Measurements from ENCODE around the gene TREML2. TPM values are rescaled to one million over a fixed set of nuclear protein-coding genes. Genes with fewer than 3 reads are reported as not detected.

Gene TREML2
- total RNA-seq, 1 donor from 2014 or later = 1.0 TPM

DNA sequence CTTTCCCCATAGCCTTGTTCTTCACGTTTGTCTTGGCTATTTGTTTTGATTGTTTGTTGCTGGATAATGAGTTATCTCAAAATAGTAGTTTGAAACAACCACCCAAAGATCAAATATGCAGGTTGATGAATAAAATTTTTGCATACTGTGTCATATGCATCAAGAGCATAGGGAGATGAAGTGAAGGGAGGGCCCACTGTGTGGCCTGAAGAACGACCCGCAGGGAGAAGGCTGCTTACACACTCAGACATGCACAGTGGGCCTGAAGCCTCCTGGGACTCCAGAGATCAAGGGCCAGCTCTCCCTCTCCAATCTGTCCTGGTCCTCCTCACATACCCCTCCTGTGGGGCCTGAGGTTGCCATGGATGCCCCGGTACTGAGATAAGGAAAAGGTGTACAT, 21.8 kb downstream of the TREML2 start:
- DNase-seq (ENCODE audit: low spot score) = no peak

DNA sequence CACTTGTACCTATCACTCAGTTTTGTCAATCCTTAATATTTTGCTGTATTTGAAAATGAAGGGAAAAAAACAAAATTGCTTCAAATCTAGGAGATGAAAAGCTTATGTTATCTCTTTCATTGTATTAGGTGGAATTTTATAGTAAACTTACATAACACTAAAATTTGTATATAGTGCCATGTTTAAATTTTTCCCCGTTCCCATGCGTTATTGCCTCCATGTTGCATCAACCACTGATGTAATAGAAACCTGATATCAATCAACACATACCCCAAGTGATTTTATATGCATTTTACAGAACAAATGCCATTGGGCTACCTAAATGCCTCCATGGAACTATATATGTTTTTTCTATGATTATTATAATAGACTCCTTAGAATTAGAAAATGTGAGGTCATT, 23.3 kb downstream of the TREML2 start:
- DNase-seq (ENCODE audit: low spot score) = no peak

DNA sequence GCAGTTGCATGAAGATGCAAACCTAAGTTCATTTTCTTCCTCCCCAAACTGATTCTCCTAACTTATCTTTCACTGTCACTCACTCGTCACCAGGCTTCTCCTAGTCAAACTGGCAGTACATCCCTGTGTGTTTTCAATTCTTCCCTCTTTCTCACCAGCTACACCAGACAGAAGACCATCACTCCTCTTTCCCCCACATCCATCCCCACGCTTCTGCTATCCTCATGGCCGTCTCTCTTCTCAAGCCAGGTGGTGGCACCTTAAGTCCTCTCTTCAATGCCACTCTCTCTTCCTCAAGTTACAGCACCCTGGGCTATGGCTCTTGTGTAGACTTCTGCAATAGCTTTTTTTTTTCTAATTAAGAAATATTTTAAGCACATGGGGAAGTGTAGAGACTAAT, 23.7 kb downstream of the TREML2 start:
- no peak for DNase-seq (ENCODE audit: low spot score)

DNA sequence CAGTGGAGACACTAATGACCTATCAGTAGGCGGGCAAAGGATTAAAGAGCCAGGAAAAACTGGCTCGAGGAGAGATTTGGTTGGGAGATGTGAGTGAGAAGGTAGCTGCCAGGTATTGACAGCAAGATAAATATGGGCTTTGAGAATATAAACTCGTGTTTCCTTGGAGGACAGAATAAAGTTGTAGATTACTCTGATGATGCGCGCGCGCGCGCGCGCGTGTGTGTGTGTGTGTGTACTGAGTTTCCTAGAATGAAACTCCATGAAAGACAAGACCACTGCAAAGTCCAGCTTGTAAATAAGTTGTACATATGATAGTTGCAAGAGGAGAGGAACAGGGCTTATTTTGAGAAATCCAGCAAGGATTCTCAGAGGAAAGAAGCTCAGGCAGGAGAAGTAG, 24.8 kb downstream of the TREML2 start:
- DNase-seq (ENCODE audit: low spot score) = no peak

DNA sequence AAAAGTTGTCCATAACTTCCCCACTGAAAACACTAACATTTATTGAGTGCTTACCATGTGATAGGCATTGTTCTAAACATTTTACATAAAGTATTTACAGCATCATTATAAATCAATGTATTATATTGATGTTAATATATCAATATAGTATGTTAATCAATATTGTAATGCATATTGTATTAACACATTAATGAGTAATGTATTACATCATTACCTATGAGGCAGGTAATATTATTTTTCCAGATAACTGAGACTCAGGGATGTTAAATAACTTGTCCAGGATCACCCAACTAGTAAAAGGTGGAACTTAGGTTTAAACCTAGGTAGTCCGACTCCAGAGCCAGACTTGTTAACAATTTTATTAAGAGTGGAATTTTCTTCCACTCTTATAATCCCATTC, 25.9 kb downstream of the TREML2 start:
- DNase-seq (ENCODE audit: low spot score) = no peak

DNA sequence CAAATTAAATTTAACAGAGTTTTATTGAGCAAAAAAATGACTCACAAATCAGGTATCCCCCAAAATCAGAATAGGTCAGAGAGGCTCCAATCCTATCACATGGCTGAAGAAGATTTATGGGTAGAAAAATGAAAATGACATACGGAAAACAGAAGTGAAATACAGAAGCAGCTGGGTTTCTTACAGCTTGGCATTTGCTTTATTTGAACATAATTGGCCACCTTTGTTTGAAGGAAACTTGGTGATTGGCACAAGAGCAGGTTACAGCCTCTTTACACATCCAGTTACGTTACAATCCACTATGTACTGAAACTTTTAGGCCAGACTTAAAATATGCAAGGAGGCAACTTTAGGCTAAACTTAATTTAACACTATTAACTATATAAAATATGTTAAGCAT, 26.3 kb downstream of the TREML2 start:
- no peak for DNase-seq (ENCODE audit: low spot score)

DNA sequence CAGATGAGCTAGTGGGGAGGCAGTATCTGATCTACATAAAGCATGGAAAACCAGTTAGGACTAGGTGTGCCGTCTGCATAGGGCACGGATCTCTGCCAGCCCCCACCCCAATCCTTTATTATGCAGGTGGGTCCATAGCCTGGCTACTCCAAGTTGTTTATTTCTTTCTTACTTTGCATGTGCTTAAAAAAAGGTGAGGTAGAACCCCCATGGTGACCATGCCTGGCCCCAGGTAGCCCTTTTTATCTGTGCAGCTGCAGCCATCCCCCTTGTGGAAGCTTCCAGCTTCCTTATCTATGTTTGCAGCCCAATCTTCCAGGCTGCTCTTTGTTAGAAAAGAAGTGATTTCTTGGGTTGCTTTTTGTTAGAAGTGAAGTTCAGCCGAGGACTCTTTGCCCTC, 29.0 kb downstream of the TREML2 start:
- DNase-seq (ENCODE audit: low spot score) = no peak

DNA sequence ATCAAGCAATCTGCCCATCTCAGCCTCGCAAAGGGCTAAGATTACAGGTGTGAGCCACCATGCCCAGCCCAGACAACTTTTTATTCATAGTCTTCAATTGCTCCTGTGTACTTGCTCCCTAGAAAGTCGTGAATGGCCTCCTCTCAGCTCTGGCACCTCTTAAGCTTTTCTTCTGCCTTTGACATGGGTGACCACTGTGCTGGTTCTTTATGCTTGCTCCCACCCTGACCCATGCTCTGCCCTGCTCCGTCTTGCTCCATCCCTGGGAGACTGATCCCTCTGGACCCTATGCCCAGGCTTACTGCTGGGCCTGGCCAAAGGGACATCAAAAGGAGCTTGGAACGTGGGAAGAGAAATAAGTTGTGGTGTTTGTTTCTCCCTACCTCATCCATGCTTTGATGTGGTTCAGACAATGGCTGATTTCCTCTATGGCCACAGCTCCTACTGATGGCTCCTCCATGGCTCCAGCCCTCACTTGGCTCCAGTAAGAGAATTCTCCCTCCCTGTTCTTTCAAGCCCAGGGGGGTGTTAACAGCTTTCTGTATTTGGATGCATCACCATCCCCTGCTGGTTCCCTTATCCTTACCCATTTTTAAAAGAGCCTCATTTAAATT, 30.3 kb downstream of the TREML2 start:
- no peak for DNase-seq (ENCODE audit: low spot score)

DNA sequence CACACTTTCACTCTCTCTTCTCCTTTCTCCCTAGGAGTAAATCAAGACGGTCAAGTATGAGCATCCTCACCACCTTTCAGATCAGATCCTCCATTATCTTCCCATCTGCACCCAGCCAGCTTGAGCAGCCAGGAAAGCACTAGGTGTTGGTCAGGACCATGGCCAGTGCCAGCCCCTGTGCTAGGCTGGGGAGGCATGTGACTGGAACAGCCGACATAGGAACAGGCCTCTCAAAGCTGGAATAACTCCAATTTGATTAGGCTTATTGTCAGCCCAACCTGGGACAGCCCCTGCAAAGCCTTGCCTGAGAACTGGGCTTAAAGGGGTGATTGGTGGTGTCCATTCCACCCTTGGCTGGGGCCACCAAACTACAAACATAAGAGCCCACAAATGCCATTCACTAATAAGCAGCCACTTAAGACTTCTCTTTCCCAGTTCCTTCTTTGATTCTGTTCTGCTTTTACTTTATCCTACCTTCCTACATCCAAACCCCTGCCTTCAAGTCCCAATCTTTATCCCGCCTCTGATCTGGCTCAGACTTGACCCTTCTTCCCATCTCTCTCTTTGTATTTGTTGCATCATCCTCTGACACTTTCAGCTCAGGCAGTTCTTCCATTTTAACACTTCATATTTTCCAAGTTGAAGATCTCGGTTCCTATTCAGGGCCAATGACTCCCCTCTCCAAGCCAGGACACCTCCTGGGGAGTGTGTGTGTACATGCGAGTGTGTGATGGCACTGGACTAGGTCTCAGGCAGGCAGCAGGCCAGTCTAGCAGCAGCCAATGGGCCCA, 33.6 kb downstream of the TREML2 start:
- DNase-seq (ENCODE audit: low spot score) = no peak

DNA sequence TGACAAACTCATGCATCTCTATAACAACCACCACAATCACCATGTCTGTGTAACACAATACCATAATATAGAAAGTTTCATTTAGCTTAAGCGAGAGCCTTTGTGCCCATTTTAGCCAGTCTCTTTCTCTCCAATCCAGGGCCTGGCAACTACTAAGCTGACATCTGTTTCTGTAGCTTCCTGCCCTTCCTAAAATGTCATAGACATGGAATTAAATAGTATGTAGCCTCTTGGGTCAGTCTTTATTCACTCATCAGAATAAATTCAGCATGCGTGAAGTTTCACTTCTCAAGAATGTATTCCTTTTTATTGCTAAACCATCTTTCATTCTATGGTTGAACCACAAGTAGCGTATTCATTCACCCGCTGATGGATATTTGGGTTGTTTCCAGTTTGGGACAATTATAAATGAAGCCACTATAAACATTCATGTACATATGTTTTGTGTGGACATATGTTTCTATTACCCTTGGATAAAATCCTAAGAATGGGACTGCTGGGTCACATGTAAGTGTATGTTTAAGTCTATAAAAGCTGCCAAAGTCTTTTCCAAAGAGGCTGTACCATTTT, 36.3 kb downstream of the TREML2 start:
- no peak for DNase-seq (ENCODE audit: low spot score)

DNA sequence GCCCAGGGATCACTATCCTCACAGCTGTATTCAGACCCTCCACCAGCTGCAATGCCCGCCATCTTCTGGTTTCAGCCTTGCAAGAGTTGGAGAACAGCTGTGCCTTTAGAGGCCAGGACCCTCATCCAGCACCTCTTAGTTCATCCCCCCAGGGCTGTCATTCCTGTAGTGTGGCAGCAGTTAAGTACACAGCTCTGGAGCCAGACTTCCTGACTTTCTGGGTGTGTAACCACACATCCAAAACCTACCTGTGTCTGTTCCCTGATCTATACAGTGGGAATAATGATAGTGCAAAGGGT, 37.6 kb downstream of the TREML2 start:
- no peak for DNase-seq (ENCODE audit: low spot score)

DNA sequence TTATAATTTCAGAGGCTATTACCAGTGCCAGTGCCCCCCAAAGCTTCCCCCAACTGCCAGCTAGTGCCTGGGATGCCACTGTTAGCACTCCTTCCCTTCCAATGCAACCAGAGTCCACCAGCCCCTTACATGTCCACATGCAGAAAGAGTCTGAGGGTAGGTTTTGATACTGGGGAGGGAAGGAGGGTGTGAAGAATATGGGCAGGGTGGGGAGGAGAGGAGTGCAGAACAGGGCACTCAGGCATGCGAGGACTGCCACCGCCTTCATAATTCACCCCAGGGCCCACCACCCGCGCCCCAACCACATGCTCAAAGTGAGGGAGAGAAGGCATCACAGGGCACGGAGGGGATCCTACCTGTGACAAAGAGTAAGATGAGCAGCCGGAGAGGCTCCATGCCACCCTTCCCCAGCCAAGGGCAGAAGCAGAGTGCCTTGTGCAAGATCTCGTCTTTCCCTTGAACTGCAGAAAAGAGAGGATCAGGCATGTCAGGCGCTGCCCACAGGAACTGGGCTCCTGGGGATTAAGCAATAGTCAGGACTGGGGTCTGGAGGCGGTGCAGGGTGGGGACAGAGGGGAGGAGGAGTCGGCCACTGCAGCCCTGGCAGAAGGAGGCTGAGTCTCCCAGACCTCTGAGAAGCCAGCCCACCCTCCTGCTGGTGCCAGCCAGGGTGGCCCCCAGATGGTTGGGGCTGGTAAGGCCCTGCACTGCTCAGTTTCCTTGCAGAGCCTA, 38.1 kb downstream of the TREML2 start, which contains the start of gene TREM2:
Gene TREM2, minus strand, starts transcription at position 430 of the 732 bp plus-strand sequence. Its CDS starts 34 bp downstream, at position 396.
- DNase-seq (ENCODE audit: low spot score) = no peak

DNA sequence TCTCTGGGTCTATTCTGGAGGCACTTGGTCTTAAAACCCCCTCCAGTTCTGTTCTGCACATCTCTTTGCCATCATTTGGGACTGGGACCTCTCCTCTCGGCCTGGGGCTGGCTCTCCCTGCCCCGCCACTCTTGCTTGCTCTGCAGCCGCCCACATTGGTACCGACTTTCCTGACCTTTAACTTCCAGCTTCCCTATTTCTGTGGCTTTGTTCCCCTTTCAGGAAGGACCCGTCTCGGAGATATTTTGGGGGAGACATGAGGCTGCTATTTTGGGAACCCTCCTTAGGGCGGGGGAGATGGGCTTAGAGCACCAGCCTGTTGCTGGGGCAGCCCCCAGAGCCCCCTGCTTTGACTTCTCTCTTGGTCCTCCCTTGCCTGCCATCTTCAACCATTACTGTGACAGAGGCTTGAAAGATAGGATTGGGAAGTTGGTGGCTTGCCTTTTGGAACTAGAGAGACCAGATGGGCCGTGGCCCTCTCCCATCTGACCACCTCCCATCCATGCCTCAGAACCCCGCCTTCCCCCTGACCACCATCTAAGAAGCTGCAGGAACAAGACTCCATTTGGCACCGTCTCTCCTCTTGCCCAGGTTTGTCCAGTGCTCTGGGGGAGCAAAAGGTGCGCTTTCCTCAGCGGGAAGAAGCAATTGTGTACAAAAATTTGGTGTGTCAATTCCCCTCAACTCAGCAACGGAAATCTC, 38.9 kb downstream of the TREML2 start:
- no peak for DNase-seq (ENCODE audit: low spot score)

DNA sequence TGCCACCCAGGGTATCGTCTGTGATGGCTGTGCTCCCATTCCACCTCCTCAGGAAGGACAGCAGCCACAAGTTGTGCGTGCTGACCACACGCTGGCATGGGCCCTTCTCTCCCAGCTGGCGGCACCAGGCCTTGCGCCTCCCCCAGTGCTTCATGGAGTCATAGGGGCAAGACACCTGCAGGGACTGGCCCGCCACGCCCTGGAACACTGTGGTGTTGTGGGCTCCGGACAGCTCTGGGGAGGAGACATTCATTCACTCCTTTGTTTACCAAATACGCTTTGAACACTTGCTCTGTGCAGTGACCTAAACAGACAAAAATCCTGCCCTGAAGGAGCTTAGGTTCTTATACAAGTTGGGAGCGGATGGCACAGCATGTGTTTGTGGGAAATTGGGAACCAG, 39.6 kb downstream of the TREML2 start:
- DNase-seq (ENCODE audit: low spot score) = no peak

DNA sequence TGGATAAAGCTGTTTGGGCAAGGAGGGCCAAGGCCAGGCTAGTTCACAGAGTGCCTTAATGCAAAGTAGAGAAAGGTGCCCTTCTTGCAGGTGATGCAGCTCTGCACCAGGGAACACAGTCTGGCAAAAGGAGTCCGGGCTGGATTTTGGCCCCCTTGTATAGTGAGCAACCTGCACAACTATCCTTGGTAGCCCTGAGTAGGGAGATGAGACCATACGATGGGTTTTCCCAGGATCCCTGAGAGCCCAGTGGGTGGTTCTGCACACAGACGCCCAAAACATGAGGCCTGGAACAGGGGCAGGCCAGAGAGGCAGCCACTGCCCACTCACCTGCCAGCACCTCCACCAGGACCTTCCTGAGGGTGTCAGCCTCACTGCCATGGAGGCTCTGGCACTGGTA, 40.0 kb downstream of the TREML2 start:
- no peak for DNase-seq (ENCODE audit: low spot score)

DNA sequence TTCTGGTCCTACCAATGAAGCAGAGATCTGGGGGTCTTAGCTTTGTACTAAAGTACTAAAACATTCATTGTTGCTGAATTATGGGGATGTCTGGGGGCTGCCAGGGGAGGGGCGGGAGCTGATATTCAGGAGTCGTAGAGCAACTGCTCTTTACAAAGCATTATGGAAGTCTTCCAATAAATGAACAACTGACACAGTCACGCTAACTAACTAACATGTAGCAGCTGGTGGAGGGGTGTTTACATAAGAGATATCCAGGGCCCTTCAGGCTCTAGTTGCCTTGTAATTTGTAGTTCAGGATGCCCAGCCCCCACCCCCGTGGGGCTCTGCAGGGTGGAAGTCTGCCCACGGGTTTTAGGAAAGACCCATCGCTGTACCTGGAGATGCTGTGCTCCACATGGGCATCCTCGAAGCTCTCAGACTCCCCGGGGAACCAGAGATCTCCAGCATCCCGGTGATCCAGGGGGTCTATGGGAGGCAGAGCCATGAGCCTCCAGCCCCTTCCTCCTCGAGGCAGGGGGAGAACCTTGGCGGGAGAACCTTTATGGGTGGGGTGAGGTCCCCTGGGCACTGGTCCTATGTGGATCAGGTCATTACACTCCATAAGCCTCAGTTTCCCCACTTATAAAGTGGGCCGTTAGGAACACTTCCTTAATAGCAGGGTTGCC, 41.4 kb downstream of the TREML2 start:
- no peak for DNase-seq (ENCODE audit: low spot score)

DNA sequence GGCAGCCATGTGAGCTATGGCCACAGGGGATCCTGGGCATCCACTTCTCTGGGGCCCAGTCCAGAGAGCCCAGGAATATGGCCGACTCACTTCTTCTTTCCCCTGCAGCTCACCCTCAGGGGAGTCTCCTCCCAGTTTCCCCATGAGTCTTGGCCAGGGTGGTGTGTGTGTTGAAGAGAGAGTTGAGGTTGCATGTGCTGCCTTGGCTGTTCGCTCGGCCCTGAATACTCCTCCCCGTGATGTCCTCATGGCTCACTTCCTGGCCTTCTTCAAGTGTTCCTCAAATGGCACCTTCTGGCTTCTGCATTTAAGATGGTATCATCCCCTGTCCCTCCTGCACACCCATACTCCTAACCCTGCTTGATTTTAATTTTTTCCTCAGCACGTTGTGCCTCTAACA, 43.6 kb downstream of the TREML2 start:
- no peak for DNase-seq (ENCODE audit: low spot score)

DNA sequence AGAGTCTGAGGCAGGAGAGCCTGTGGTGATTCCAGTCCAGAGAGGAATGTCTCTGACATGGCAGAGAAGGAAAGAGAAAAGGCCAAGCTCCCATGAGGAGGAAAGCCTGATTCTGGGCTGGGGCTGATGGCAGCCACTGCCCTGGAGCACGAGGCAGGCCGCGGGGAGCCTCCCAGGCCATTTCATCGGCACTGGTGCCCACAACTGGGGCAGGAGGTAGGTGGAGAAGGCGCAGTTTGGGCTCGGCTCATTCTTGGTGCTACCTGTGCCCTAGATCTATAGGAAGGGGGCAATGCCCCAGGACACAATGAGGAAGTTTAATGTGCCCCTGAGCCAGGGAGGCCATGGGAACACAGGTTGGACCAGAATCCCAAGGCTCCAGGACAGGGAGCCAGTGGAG, 44.2 kb downstream of the TREML2 start:
- DNase-seq (ENCODE audit: low spot score) = no peak

DNA sequence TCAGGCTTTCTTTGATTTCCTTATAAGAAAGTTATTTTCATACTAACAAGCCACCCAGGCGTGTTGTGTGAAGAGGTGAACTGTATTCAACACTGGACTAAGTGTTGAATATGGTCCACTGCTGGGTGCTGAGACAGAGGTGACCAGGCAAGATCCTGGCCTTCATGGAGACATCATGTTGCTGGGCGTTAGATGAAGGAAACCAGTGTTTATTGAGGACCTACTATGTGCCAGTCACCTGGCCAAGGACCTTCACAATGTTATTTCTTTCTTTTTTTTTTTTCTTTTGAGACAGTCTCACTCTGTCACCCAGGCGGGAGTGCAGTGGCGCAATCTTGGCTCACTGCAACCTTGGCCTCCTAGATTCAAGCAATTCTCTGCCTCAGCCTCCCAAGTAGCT, 44.9 kb downstream of the TREML2 start:
- DNase-seq (ENCODE audit: low spot score) = no peak

DNA sequence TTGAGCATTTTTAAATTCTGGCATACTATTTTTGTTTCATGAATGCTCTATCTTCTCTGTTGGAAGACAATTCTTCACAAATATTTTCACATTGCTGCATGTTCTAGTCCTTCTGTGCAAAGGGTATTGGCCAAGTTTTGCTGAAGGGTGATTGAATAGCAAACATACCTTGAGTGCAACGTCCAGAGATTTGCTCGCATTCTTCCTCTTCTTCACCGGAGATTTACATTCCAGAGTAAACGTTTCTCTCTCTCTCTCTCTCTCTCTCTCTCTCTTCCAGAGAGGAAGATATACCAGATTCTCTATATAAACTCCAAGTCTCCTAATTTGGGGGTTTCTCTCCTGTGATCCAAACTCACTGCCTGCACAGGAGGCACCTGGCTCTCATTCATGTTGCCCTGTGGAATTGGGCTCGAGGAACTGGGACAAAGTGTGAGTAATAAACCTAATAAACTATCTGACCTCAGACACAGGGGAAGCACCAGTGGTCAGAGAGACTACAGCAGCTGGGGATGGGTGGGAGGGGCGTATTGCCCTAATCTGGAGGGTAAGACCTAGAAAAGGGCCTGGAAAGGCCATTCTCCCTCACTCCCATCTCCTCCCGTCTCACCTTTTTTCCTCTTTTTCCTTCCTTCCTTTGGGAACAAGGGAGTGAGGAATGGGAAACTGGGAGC, 45.7 kb downstream of the TREML2 start:
- no peak for DNase-seq (ENCODE audit: low spot score)

Data from mesenteric fat pad (tissue), 1 donor.